ENCODE measurements around the gene LCNL1.

GRCh38 chr9:137017791-137018497, 35.2 kb downstream of the LCNL1 start:
- TF ChIP-seq CTCF (IDR thresholded peaks at IDR 0.05) = no peak
- no peak for TF ChIP-seq SIN3A (IDR thresholded peaks at IDR 0.05; ENCODE audit: borderline replicate concordance, insufficient read depth, low read depth, low read length)
- TF ChIP-seq REST (IDR thresholded peaks at IDR 0.05; ENCODE audit: insufficient read depth in 1 of 2, low read depth in 2 of 2, low read length in 1 of 2) = no peak
- no peak for TF ChIP-seq POLR2AphosphoS5 (IDR thresholded peaks at IDR 0.05; ENCODE audit: low read depth, low read length)

All from Panc1 (cell line).